Superior temporal gyrus (tissue), 1 donor: Measurements from ENCODE around the gene VTI1B.
"Not testable (repeated sequence)": the region's sequence is repeated elsewhere in the genome, so short reads cannot be mapped to it uniquely, and the experiment has no call there.

Experiments used
- DNase-seq: peaks from one replicate; pipeline ENCODE4 v3.0.0-alpha.2; 2016; ENCODE audit errors: extremely low spot score

Gene VTI1B

DNA sequence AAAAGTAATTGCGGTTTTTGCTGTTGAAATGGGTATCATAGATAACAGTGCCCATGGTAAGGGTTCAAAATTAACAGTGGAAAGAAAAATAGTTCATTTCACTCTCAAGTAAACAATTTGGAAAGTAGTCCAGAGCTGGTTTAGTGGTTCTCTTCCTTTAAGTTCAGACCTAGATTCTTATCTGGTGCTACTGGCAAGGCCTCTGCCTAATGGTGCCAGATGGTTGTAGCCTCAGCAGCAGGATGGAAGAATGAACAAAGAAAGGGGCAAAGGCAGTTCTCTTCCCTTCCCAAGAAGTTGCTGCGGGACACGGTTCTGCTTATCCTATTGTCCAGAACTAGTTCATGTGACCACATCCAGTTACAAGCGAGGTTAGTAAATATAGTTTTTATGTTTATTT is 44.2 kb downstream of the VTI1B start:
- DNase-seq = no peak

DNA sequence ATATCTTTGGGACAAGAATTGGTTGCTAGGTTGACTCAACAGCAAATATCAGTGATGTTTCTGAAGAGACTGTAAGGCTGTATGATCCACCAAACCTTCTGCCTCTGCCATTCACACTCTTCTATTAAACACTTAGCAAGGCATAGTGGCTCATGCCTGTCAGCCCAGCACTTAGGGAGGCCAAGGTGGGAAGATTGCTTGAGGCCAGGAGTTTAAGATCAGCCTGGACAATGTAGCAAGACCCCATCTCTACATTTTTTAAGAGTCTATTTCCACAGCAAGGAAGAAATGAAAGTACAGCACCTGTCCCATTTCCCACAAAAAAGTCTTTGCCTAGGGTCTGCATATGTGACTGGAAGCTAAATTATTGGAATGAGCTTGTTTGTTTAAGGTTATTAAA is 46.9 kb downstream of the VTI1B start:
- no peak for DNase-seq

DNA sequence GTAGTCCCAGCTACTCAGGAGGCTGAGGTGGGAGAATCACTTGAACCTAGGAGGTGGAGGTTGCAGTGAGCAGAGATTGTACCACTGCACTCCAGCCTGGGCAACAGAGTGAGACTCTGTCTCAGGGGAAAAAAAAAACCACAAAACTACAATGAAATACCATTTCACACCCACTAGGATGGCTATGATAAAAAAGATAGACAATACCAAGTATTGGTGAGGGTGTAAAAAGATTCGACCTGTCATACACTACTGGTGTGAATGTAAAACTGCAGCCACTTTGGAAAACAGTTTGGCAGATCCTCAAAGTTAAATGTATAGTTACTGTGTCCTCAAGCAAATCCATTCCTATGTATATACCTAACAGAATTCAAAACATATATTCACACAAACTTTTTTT is 48.3 kb downstream of the VTI1B start:
- not testable (repeated sequence) for DNase-seq

DNA sequence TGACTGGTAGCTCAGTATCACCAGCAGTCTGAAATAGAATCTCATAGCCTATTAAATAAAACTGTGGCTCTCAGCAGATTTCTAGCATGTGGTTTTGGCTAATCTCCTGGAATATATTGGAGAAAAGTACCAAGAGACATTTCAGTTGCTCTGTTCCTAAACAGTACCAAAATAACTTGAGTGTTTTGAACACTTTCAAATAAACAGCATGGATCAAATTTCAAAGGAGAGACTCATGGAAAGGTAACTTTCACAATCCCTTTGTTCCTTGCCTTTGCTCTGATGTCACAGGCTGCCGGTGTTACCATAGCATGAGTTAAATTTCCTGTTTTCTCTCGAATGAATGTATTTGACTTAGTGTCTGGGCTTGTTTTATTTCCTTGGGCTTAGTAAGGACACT is 51.3 kb downstream of the VTI1B start:
- no peak for DNase-seq

DNA sequence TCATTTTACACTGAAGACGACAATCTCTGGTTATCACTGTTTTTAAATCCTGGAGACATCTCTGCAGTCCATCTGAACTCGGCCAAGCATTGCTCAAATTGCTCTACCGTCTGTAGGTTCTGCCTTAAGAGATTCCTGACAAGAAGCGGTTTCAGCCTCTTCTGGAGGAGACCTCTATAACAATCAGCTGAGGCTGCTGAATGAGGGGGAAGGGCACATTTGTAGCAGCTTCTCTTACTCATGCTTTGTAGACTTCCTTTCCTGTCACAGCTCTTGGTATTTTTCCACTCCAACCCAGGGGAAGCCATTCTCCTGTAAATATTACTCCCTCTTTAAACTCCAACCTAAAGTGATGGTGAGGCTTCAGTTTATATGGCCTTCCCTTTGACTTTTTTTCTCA is 51.8 kb downstream of the VTI1B start:
- DNase-seq = peak; percentile 78

DNA sequence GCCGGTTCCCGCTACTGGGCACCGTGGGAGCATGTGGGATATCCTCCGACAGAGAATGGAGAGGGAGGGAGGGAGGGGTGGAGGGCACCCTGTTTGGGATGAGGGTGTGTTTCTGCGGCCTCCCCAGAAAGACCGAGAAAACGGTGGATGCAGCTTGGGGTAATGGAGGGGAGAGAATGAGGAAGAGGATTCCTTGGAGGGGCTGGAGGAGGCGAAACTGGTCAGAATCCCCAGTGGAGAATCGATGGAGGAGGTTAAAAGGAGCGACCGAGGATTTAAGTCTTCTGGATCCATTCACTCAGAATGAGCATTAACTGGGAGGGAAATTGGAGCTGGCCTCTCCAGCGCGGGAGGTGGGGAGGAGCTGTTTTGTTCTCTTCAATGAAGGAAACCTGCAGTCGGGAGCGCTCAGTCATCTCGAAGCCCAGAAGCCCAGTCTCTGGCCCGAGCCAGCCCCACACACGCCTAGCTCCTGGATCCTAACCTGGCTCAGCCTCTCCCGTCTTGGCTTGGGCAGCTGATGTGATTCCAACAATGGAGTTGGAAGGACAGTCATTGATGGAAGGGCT is 54.1 kb downstream of the VTI1B start:
- DNase-seq = peak; percentile 51

DNA sequence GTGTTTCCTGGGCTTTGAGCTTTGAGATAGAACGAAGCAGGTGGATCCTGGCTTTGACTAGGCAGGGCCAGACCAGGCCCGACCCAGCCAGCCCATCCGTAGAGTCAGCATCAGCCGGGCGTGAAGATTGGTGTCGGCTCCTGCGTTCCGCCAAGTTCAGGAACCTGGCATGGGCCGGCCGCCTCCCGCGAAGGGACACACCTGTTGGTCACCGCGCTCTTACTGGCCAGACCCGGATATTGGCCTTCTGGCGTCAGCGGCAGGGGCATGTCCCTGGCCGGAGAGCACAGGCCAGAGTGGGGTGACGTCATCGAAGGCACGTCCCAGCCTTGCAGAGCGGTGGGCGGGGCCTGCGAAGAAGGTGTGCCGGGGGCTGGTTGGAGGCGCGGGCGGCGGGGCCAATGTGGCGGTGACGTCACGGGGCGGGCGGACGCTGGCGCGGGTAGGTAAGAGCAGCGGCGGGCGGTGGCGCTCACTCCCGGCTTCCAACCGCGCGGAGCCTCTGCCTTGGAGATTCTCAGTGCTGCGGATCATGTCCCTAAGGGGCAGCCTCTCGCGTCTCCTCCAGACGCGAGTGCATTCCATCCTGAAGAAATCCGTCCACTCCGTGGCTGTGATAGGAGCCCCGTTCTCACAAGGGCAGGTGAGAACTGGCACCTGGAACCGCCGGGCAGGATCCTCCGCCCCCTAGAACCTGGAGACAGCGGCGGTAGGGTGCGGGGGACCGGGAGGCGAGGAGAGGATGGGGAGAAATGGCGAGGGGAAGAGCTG is 54.8 kb downstream of the VTI1B start, which contains the start of gene ARG2:
TSS of gene ARG2 (plus strand) at position 475 of the 771 bp plus-strand sequence. CDS start at position 533, 58 bp downstream.
- peak; percentile 86 for DNase-seq

DNA sequence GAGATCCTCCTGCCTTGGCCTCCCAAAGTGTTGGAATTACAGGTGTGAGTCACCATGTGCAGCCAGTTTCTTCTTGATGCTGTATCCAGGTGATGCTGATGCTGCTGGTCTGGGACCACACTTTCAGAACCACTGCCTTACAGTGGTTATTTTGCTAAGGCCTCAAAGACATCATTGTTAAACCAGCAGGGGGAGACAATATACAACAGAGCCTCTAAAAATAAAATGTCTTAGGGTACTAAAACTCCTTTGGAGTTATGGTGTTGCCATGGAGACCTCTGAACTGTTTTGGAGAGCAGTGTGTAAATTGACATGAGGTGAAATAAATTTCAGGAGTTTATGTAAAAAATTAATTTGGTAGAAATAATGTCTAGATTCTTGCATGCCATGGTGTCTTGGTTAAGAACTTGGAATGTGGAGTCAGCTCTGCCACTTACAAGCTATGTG is 55.8 kb downstream of the VTI1B start:
- peak; percentile 89 for DNase-seq

DNA sequence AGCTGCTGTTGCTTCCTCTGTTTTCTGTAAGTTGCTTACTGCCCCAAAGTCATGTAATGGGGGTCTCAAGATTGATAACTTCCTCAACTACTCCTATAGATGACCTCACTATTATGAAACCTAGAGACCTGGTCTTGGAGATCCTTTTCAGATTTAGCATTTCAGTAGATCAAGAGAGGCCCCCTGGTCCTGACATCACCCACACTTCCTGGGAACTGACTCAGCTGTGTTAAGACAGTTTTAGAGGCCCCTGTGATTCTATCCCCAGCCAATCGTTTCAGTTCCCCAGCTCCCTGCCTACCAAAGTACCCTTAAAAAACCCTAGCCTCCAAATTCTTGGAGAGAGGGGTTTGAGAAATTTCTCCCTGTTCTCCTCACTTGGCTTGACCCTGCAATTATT is 63.9 kb downstream of the VTI1B start:
- DNase-seq = no peak

DNA sequence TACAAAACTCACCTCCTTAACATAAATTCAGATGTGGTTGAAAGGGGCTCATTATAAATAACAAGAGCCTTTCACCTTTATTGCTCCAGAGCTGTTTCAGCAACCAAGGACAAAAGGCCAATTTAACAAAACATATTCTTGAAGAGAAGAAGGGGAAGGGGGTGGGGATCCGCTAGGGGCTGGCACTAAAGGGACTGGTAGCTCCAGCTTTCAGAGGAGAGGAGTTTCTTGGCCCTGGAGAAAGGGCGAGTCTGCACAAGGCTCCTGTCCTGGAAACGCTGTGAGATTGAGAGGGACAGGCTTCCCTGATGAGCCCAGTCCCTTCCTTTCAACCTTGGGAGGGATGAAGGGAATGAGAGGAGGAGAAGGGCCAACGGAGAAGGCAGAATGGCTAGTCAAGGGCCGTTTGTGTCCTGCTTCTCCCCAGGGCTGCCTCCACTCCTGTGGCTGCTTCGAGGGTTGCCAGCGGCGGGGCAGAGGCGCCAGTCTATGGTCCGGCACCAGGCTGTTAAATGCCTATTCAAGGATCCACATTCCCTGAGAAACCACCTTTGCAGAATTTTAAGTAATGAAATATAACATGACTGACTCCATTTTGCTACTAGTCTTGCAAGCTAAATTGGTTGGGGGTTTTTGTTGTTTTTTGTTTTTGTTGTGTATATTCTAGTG is 64.7 kb downstream of the VTI1B start:
- no peak for DNase-seq

DNA sequence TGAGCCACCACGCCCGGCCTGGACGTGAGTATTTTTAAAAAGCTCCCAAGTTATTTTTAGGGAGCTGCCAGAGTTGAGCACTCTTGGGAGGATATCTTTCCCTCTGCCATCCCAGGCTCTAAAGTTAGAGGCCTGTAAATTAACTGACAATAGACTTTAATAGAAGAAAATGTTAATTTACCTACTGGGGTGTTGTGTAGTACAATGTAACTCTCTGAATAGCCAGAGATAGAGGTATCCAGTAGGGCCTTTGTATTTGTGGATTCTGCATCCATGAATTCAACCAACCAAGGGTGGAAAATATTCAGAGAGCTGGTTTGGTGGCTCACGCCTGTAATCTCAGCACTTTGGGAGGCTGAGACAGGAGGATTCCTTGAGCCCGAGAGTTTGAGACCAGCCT is 66.8 kb downstream of the VTI1B start:
- DNase-seq = no peak

DNA sequence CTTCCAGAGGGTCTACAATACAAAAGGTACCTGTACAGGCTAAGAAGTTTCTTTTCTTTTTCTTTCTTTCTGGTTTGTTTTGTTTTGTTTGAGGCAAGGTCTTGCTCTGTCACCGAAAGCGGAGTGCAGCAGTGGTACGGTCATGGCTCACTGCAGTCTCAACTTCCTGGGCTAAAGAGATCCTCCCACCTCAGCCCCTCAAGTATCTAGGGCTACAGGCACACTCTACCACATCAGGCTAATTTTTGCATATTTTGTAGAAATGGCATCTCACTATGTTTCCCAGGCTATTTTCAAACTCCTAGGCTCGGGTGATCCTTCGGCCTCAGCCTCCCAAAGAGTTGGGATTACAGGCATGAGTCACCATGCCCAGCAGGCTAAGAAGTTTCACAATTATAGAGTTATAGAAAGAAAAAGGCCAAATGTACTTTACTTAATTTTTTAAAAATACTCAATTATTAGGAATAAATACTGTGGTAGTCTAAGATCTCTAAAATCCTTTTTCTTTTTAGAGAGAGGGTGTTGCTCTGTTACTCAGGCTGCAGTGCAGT is 71.4 kb downstream of the VTI1B start:
- no peak for DNase-seq

DNA sequence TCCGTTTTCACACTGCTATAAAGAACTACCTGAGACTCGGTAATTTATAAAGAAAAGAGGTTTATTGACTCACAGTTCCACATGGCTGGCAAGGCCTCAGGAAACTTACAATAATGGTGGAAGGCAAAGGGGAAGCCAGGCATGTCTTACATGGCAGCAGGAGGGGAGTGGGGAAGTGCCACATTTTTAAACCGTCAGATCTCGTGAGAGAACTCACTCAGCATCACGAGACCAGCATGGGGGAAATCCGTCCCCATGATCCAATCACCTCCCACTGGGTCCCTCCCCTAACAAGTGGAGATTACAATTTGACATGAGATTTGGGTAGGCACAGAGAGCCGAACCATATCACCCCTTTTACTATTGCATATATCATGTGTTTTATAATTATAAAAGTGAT is 72.4 kb downstream of the VTI1B start:
- no peak for DNase-seq

DNA sequence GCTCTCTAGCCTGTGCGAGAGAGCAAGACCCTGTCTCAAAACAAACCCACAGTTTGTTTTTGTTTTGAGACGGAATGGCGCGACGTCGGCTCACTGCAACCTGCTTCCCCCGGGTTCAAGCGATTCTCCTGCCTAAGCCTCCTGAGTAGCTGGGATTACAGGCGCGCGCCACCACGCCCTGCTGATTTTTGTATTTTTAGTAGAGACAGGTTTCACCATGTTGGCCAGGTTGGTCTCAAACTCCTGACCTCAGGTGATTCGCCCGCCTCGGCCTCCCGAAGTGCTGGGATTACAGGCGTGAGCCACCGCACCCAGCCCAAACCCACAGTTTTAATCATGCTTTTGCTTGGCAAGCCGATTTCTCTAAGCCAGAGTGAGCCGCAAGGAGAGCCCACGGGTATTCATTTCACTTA is 73.9 kb downstream of the VTI1B start:
- not testable (repeated sequence) for DNase-seq

DNA sequence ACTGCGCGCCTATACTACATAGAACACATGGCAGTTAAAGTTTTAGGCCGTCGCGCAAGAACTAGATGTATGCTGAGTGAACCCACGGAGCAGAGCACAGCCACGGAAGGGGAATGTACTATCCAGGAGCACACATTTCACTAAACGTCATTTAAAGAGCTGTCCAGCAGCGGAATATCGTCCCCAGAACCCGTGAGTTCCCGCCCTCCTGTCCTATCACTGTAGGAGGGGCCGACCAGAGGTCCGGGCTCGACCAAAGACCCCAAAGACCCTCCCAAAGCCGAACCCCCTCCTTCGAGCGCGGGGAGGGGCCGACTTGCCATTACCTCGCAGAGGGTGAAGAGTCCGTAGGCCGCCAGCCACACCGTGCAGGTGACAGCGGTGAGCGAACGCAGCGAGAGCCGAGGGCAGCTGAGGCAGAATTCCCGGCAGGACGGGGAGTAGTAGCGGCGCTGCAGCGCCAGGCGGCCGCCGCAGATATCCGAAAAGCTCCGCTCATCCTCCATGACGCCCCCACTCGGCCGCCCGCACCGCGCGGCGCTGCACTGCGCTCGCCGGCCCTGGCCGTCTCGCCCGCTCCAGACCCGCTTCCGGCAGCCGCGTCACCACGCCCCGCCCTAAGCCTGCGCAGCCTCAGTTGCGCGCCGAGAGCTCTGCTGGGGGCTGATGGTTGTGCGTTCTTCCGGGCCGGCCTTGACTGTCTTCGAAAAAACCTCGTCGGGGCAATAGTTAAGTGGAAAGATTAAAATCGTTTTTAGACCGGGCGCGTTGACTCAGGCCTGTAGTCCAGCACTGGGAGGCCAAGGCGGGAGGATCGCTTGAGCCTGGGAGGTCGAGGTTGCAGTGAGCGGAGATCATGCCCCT is 74.5 kb downstream of the VTI1B start, which contains the start of gene PIGH:
TSS of gene PIGH (minus strand) at position 571 of the 864 bp plus-strand sequence. CDS start at position 506, 65 bp downstream.
- peak; percentile 93 for DNase-seq
